Heart left ventricle (tissue), 16 donors: ENCODE results near the gene AJM1. TPM values are rescaled to one million over a fixed set of nuclear protein-coding genes. Genes with fewer than 3 reads are reported as not detected.
A peak's percentile ranks its signal among the peaks of the same experiment; 100 is the strongest.
"Not testable (repeated sequence)": the region's sequence is repeated elsewhere in the genome, so short reads cannot be mapped to it uniquely, and the experiment has no call there.

Experiments used
- ATAC-seq, 4 donors: fragments of 200-7000 bp; cut with Tn5 transposase; one replicate each; pipeline ENCODE4 v1.9.1; 2020 to 2022; ENCODE audit warnings: moderate library complexity in 4 of 4, mild to moderate bottlenecking in 3 of 4, moderate number of reproducible peaks in 1 of 4
- DNase-seq, 5 donors: peaks; one replicate each; pipeline ENCODE4 v3.0.0-alpha.2; 2020
- H3K27ac ChIP-seq, 12 donors: fragments of 200-600 bp; sonication (generic) in 4 of 12; one replicate each; pipeline versions ENCODE4 v1.5.0 to v1.8.0; 2016 to 2022; ENCODE audit warnings: mild to moderate bottlenecking in 2 of 12
- H3K27me3 ChIP-seq, 9 donors: fragments of 200-600 bp; sonication (generic) in 2 of 9; one replicate each; pipeline versions ENCODE4 v1.5.1 to v1.8.0; 2016 to 2022; ENCODE audit warnings: mild to moderate bottlenecking in 3 of 9
- H3K36me3 ChIP-seq, 9 donors: fragments of 200-600 bp; sonication (generic) in 2 of 9; one replicate each; pipeline versions ENCODE4 v1.5.0 to v1.8.0; 2018 to 2022; ENCODE audit warnings: mild to moderate bottlenecking in 2 of 9
- H3K4me1 ChIP-seq, 12 donors: fragments of 200-600 bp; sonication (generic) in 4 of 12; one replicate each; pipeline versions ENCODE4 v1.5.0 to v1.8.0; 2016 to 2022; ENCODE audit warnings: mild to moderate bottlenecking in 3 of 12
- H3K4me3 ChIP-seq, 12 donors: fragments of 200-600 bp; sonication (generic) in 4 of 12; one replicate each; pipeline versions ENCODE4 v1.5.0 to v1.8.0; 2017 to 2022; ENCODE audit warnings: mild to moderate bottlenecking in 9 of 12, moderate library complexity in 4 of 12
- H3K9me3 ChIP-seq, 12 donors: fragments of 200-600 bp; sonication (generic) in 4 of 12; one replicate each; pipeline versions ENCODE4 v1.5.0 to v1.8.0; 2016 to 2022; ENCODE audit warnings: mild to moderate bottlenecking in 1 of 12
- POLR2A ChIP-seq, 2 donors: fragments of 450-650 bp; IDR thresholded peaks; one replicate each; pipeline ENCODE4 v1.6.1; 2017; ENCODE audit warnings: antibody characterized with exemption in 2 of 2, mild to moderate bottlenecking in 2 of 2, moderate library complexity in 2 of 2
- WGBS, 4 donors: extraction: QIAGEN DNeasy Blood & Tissue Kit in 2 of 4; methylation state at CpG; one replicate each; pipeline versions ENCODE4 v1.1.5 to v1.1.7; 2013 to 2018; 5-methylcytosine and 5-hydroxymethylcytosine counted together
- intact Hi-C, 10 donors: fragments of 100-400 bp; cut with DNase I; formaldehyde crosslinking; loops; one replicate each; pipeline versions ENCODE4 v1.11.1 to v1.14.2; 2022
- polyA plus RNA-seq, 2 donors: library from polyadenylated mRNA; stranded (reverse); fragments of 200-250 nt; gene quantifications; one replicate each; pipeline ENCODE4 v1.2.3, GENCODE V29; 2013
- total RNA-seq, 9 donors: library from RNA; depleted of rRNA in 2 of 9; stranded (reverse); fragments of >200 nt in 2 of 9; fragmentation: NEBNext Ultra II Directional in 3 of 9; extraction: Animal tissue kit (Norgen Biotek cat#: 25700) in 3 of 9; gene quantifications; one replicate each; pipeline versions ENCODE4 v1.1.0 to v1.2.4, GENCODE V29; 2016 to 2023
- TF ChIP-seq, protein P1 (sequence below), 12 donors: fragments of 200-600 bp; sonication (generic) in 4 of 12; IDR thresholded peaks; one replicate each; pipeline versions ENCODE4 v1.5.0 to v1.8.0; 2018 to 2022; ENCODE audit warnings: antibody characterized with exemption in 12 of 12, mild to moderate bottlenecking in 5 of 12
- donor health status: ischemic (EF 13 %, LVEDD 7.1; RV severe dilation, severe dysfunction).
- donor health status: healthy with polysubstance abuse.
- donor health status: DM: no; HTN: yes; CAD: no.
- donor health status: DM: no; HTN: no; CAD: no.
- donor health status: ischemic (EF 25% LVEDD 6.9; RV normal size, moderate dysfunction).
- donor health status: ischemic (EF 25% LVEDD 5.7; RV mildly dilated, moderate dysfunction).
- donor health status: healthy.
- donor health status: DM: yes; HTN: yes; CAD: no.
- donor health status: ischemic (EF 35%, LVEDD 5.7; RV mildly dilated, moderate dysfunction).
- donor health status: nonischemic (EF 11% LVEDD 7.7; RV severe dilation, severe dysfunction).
- donor health status: DM: yes; HTN: yes; CAD: no.
- donor health status: PGD.
- donor health status: ischemic (EF 29% LVEDD 5.4; RV normal size, mild dysfunction).
- donor health status: nonischemic (EF 23%, LVEDD 6.1; RV moderate dilation, normal function).

Gene AJM1
- total and polyA plus RNA-seq, 11 donors, result 2.6 to 7.0 (median 5.5) TPM

DNA sequence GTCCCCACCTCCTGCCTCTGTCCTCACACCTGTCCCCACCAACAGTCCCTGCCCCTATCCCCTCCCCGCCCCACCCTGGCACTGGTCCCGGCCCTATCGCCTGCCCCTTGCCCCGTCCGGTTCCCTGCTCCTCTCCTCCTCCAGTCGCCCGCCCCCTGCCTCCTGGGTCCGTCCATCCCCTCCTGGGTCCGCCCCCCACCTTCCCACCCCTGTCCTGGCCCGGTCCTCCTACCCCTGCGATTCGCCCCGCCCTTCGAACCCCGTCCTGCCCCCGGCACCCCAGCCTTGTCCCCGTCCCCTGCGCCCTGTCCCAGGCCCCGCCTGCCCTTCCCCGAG lies 23.5 kb downstream of the AJM1 start:
- DNase-seq, result peak in 3 of 5 donors; percentile 25 to 49 (median 43)
- 0 to 3% (median 2%) methylated on average over 11 to 20 of the region's 20 CpGs for WGBS, 4 donors
- H3K4me3 ChIP-seq, result peak overlapping the region; percentile 41 to 97 (median 82)
- intact Hi-C loops, result loop anchor here in 5 of 10 donors (1.0 to 10.0 kb wide), 5 partner anchors 17 to 79 kb away; partner anchors contain the start of genes FBXW5 (in 4 of the 5) and PHPT1 (in 1 of the 5)
- no peaks in the 10 kb centered on the region for H3K27me3 ChIP-seq
- H3K9me3 ChIP-seq, result no peaks in the 10 kb centered on the region
- H3K27ac ChIP-seq, result peak overlapping the region in 11 of 12 donors; percentile 76 to 96 (median 90)
- peaks cover 0 to 41% (median 32%) of the 10 kb centered on the region in 9 donors for H3K36me3 ChIP-seq
- H3K4me1 ChIP-seq, result peaks cover 0 to 27% (median 19%) of the 10 kb centered on the region in 12 donors
- TF ChIP-seq POLR2A (IDR thresholded peaks at IDR 0.05), result no peak
- TF ChIP-seq, protein P1, sequence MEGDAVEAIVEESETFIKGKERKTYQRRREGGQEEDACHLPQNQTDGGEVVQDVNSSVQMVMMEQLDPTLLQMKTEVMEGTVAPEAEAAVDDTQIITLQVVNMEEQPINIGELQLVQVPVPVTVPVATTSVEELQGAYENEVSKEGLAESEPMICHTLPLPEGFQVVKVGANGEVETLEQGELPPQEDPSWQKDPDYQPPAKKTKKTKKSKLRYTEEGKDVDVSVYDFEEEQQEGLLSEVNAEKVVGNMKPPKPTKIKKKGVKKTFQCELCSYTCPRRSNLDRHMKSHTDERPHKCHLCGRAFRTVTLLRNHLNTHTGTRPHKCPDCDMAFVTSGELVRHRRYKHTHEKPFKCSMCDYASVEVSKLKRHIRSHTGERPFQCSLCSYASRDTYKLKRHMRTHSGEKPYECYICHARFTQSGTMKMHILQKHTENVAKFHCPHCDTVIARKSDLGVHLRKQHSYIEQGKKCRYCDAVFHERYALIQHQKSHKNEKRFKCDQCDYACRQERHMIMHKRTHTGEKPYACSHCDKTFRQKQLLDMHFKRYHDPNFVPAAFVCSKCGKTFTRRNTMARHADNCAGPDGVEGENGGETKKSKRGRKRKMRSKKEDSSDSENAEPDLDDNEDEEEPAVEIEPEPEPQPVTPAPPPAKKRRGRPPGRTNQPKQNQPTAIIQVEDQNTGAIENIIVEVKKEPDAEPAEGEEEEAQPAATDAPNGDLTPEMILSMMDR (IDR thresholded peaks at IDR 0.05), result no peak
- ATAC-seq, result peak in 2 of 4 donors; percentile 36 to 43

- intact Hi-C loops, result loop anchor here in 5 of 10 donors (1.0 to 10.0 kb wide), 5 partner anchors 18 to 77 kb away; partner anchors contain the start of genes FBXW5 (in 4 of the 5) and PHPT1 (in 1 of the 5)
- H3K4me1 ChIP-seq, result peaks cover 0 to 27% (median 19%) of the 10 kb centered on the region in 12 donors
- peaks cover 0 to 29% (median 20%) of the 10 kb centered on the region in 9 donors for H3K36me3 ChIP-seq
- not testable (repeated sequence) for H3K27me3 ChIP-seq, H3K9me3 ChIP-seq, ATAC-seq
- peak overlapping the region; percentile 50 to 97 (median 82) for H3K4me3 ChIP-seq
- peak overlapping the region; percentile 40 to 96 (median 86) for H3K27ac ChIP-seq
- peak in 1 of 5 donors; percentile 9 for DNase-seq
- WGBS, 4 donors, result 81 to 84% (median 82%) methylated on average over 29 of the region's 29 CpGs
Observed at GRCh38 chr9:136866898-136867421, 24.7 kb downstream of the AJM1 start.

DNA sequence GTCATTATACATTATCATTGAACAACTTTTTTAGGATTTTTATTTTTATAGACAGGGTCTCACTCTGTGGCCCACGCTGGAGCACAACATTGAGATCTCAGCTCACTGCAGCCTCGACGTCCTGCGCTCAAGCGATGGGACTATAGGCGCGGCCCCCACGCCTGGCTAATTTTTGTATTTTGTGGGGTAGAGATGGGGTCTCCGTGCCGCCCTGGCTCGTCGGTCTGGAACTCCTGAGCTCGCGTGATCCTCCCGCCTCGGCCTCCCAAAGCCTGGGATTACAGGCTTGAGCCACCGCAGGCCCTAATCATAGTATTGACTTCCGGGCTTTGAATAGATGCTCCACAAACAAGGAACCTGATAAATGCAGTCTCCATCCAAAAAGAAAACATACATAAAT lies 25.2 kb downstream of the AJM1 start:
- Histone ChIP-seq H3K4me3 (peak overlapping the region in 3 of 12 donors; percentile 78 to 88 (median 82)), H3K27ac (no peak overlapping the region), H3K4me1 (peaks cover 0 to 27% (median 19%) of the 10 kb centered on the region in 12 donors), H3K9me3 (peaks cover 0 to 1% (median 0%) of the 10 kb centered on the region in 12 donors), H3K36me3 (peaks cover 0 to 24% (median 15%) of the 10 kb centered on the region in 9 donors), H3K27me3 (no peaks in the 10 kb centered on the region)
- intact Hi-C loops, result loop anchor here in 5 of 10 donors (2.0 to 10.0 kb wide), 4 partner anchors 19 to 75 kb away; partner anchors contain the start of genes FBXW5 (in 3 of the 5) and PHPT1 (in 1 of the 5)
- TF ChIP-seq POLR2A (IDR thresholded peaks at IDR 0.05), result no peak
- TF ChIP-seq, protein P1 (IDR thresholded peaks at IDR 0.05), result no peak
- DNase-seq (no peak), ATAC-seq (no peak)
- WGBS, 4 donors, result 96 to 98% (median 98%) methylated on average over 18 of the region's 18 CpGs

- Histone ChIP-seq H3K4me3 (peak overlapping the region in 1 of 12 donors; percentile 78), H3K4me1 (peaks cover 0 to 27% (median 19%) of the 10 kb centered on the region in 12 donors), H3K9me3 (peaks cover 0 to 6% (median 0%) of the 10 kb centered on the region in 12 donors), H3K27ac (no peak overlapping the region), H3K36me3 (peaks cover 0 to 19% (median 10%) of the 10 kb centered on the region in 9 donors), H3K27me3 (no peaks in the 10 kb centered on the region)
- TF ChIP-seq, protein P1 (IDR thresholded peaks at IDR 0.05), result no peak
- no peak for TF ChIP-seq POLR2A (IDR thresholded peaks at IDR 0.05)
- no peak for ATAC-seq
- DNase-seq, result no peak
- intact Hi-C loops, result loop anchor here in 5 of 10 donors (2.0 to 10.0 kb wide), 4 partner anchors 19 to 74 kb away; partner anchors contain the start of genes FBXW5 (in 3 of the 5) and PHPT1 (in 1 of the 5)
- 97 to 98% (median 98%) methylated on average over 18 of the region's 18 CpGs for WGBS, 4 donors
Observed at GRCh38 chr9:136867917-136868316, 25.6 kb downstream of the AJM1 start.
